ENCODE data around the gene CCNA1. TPM values are rescaled to one million over a fixed set of nuclear protein-coding genes. Genes with fewer than 3 reads are reported as not detected.

Gene CCNA1
- total RNA-seq, 1 donor from 2014 or later = 0.20 TPM

DNA sequence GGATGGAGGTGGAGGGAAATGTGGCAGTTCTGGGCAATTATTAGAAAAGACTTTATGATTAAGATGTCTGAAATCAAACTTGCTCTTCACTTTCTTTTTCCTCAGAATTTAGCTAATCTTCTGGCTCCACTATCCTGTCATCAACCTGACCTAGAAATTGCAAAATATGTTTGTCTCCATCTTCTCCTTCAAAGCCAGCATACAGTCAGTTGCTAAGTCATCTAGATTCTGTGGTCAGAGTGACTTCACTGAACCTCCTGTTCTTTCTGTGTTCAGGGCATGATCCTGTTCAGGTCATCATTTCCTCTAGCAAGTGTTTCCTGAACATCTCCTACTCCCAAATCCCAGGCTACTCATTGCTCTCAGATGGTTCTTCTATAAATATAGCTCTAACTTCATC lies 10.8 kb upstream of the CCNA1 start:
- no peak for DNase-seq
- no peak for ATAC-seq (ENCODE audit: low read depth)
- CTCF ChIA-PET = interaction anchor here (2.2 to 4.1 kb wide), 2 partner anchors 315 to 560 kb away, joined by 14 to 30 read pairs; no protein-coding TSS in a partner anchor
- intact Hi-C loops (cut with micrococcal nuclease) = loop anchor here (2.0 to 5.0 kb wide), 2 partner anchors 576 to 647 kb away; partner anchors contain the start of gene ALG5
- Mint-ChIP-seq H3K9me3 (peaks cover 3% of the 10 kb centered on the region), H3K27me3 (peaks cover 20% of the 10 kb centered on the region), H3K4me1 (peaks cover 8% of the 10 kb centered on the region), H3K4me3 (no peak overlapping the region), H3K36me3 (ENCODE audit: low read depth) (no peaks in the 10 kb centered on the region), H3K27ac (no peak overlapping the region)
- TF ChIP-seq, protein P1, sequence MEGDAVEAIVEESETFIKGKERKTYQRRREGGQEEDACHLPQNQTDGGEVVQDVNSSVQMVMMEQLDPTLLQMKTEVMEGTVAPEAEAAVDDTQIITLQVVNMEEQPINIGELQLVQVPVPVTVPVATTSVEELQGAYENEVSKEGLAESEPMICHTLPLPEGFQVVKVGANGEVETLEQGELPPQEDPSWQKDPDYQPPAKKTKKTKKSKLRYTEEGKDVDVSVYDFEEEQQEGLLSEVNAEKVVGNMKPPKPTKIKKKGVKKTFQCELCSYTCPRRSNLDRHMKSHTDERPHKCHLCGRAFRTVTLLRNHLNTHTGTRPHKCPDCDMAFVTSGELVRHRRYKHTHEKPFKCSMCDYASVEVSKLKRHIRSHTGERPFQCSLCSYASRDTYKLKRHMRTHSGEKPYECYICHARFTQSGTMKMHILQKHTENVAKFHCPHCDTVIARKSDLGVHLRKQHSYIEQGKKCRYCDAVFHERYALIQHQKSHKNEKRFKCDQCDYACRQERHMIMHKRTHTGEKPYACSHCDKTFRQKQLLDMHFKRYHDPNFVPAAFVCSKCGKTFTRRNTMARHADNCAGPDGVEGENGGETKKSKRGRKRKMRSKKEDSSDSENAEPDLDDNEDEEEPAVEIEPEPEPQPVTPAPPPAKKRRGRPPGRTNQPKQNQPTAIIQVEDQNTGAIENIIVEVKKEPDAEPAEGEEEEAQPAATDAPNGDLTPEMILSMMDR (IDR thresholded peaks at IDR 0.05) = no peak
- POLR2A ChIA-PET = no interaction called here

DNA sequence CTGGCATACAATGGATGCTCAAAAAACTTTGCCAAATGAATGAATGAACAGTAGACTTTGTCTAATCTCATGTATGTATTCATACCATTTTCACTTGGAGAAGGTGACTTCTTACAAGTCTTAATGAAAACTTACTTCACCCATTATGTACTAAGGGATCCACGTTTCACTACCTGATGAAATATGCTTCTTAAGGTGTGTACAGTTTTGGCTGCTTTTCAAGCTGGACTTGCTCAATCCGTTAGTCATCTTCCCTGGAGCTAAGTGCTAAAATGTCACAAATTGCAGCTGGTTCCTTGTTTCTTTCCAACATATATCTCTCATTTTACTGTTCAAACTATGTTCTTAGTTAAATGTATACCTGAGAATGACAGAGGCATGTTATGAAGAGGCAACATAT lies 4.2 kb upstream of the CCNA1 start:
- intact Hi-C loops (cut with micrococcal nuclease) = no loop called here
- no peak overlapping the region for H3K27ac Mint-ChIP-seq
- ChIA-PET CTCF (interaction anchor here (1.0 kb wide), 1 partner anchor 8 kb away, joined by 3 read pairs; no protein-coding TSS in a partner anchor), POLR2A (no interaction called here)
- DNase-seq (no peak), ATAC-seq (ENCODE audit: low read depth) (no peak)
- peaks cover 3% of the 10 kb centered on the region for H3K9me3 Mint-ChIP-seq
- TF ChIP-seq, protein P1 (IDR thresholded peaks at IDR 0.05) = no peak
- H3K27me3 Mint-ChIP-seq = peaks cover 42% of the 10 kb centered on the region
- peaks cover 18% of the 10 kb centered on the region for H3K4me1 Mint-ChIP-seq
- H3K4me3 Mint-ChIP-seq = no peak overlapping the region
- H3K36me3 Mint-ChIP-seq (ENCODE audit: low read depth) = no peaks in the 10 kb centered on the region

DNA sequence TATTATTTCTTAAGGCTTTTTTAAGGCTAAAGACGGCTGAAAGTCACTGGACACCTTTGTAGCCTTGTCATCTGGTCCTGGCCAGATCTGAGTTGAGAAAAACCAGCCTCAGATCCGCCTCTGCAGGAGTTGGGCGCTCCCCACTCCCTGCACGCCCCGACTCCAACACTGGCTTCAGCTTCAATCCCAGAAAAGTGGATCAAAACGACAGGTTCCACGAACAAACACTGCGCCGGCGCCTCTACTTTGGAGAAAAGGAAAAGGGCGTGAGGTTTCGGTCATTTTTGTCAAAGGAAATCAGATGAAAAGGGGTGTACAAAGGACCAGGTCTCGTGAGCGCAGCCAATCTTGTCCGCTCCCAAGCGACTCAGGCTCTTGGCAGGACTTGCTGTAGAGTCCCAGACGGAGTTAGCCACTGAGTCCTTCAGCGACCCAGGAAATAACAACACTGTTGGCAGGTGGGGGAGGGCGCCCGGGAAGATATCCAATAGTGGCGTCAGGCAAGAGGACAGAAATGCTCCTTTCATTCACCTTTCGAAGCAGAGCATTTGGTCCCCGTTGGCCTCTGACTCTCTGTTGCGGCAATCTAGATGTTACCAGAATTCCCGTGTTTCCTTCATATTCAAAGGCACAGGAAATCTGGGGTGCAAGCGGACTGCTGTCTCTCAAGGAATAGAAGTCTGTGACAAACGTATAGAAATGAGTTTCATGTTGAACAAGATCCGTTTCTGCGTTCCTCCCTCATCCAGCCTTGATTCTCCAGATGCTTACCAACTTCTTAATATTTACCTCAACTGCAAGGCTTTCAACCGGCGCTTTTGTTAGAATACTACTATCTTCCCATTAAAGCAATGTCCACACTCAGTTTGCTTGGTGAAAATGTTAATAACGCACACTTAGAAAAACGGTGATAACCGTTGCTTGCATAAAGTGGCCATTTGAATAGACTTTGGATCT lies 1.8 kb upstream of the CCNA1 start:
- H3K4me3 Mint-ChIP-seq = peak overlapping the region; percentile 13

DNA sequence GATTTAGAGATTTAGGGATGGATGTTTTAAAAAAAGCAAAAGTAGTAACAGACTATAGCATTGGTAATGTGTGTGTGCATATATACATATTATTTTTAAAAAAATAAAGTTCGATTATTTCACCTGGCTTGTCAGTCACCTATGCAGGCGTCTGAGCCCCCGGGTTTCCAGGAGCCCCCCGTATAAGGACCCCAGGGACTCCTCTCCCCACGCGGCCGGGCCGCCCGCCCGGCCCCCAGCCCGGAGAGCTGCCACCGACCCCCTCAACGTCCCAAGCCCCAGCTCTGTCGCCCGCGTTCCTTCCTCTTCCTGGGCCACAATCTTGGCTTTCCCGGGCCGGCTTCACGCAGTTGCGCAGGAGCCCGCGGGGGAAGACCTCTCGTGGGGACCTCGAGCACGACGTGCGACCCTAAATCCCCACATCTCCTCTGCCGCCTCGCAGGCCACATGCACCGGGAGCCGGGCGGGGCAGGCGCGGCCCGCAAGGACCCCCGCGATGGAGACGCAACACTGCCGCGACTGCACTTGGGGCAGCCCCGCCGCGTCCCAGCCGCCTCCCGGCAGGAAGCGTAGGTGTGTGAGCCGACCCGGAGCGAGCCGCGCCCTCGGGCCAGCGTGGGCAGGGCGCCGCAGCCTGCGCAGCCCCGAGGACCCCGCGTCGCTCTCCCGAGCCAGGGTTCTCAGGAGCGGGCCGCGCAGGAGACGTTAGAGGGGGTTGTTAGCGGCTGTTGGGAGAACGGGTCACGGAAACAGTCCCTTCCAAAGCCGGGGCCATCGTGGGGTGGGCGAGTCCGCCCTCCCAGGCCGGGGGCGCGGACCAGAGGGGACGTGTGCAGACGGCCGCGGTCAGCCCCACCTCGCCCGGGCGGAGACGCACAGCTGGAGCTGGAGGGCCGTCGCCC lies 840 bp upstream of the CCNA1 start:
- intact Hi-C loops (cut with micrococcal nuclease) = loop anchor here (5.0 kb wide), 1 partner anchor 486 kb away; no protein-coding TSS in a partner anchor
- CTCF ChIA-PET = no interaction called here
- POLR2A ChIA-PET = no interaction called here
- peaks cover 18% of the 10 kb centered on the region for H3K4me1 Mint-ChIP-seq
- DNase-seq = peak; percentile 30
- H3K36me3 Mint-ChIP-seq (ENCODE audit: low read depth) = no peaks in the 10 kb centered on the region
- TF ChIP-seq, protein P1 (IDR thresholded peaks at IDR 0.05) = no peak
- peaks cover 41% of the 10 kb centered on the region for H3K27me3 Mint-ChIP-seq
- no peak overlapping the region for H3K27ac Mint-ChIP-seq
- peak overlapping the region; percentile 59 for H3K4me3 Mint-ChIP-seq
- H3K9me3 Mint-ChIP-seq = no peaks in the 10 kb centered on the region
- ATAC-seq (ENCODE audit: low read depth) = peak; percentile 55

More for the DNA sequence above, 1.8 kb upstream of the CCNA1 start:
- ATAC-seq (ENCODE audit: low read depth) (no peak), DNase-seq (no peak)
- Mint-ChIP-seq H3K27me3 (peaks cover 49% of the 10 kb centered on the region), H3K4me1 (peaks cover 18% of the 10 kb centered on the region), H3K36me3 (ENCODE audit: low read depth) (no peaks in the 10 kb centered on the region), H3K27ac (no peak overlapping the region), H3K9me3 (no peaks in the 10 kb centered on the region)
- POLR2A ChIA-PET = interaction anchor here (0.6 kb wide), 1 partner anchor 84 kb away, joined by 4 read pairs; no protein-coding TSS in a partner anchor
- TF ChIP-seq, protein P1 (IDR thresholded peaks at IDR 0.05) = no peak
- CTCF ChIA-PET = interaction anchor here (0.8 kb wide), 1 partner anchor 32 kb away, joined by 3 read pairs; no protein-coding TSS in a partner anchor
- intact Hi-C loops (cut with micrococcal nuclease) = loop anchor here (5.0 kb wide), 1 partner anchor 487 kb away; no protein-coding TSS in a partner anchor
